ENCODE data around the gene PLEKHB1.

PLEKHB1 gene

DNA sequence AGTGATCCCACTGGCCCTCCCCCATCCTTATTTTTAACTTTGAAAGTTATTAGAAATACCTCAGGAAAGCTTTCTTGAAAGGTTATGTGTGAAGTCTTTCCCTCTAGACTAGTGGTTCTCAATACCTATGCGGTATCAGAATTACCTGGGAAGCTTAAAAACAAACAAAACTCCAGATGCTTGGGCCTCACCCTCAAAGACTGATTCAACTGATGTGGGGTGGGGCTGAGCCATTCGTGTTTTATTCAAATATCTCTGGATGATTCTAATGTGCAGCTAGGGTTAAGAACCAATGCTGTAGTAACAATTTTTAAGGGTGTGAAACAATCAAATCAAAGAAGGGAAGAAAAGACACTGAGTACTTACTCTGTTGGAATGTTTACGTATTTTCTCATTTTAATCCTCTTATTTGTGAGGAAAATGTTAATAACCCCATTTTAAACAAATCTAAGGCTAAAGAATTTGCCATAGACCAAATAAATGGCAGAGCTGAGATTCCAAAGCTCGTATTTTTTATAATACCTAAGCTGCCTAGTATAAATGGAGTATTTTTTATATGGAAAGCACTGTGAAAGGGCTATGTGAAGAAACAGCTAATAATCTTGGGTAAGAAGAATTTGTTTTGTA is 47.6 kb downstream of the PLEKHB1 start:
- DNase-seq: no peak

DNA sequence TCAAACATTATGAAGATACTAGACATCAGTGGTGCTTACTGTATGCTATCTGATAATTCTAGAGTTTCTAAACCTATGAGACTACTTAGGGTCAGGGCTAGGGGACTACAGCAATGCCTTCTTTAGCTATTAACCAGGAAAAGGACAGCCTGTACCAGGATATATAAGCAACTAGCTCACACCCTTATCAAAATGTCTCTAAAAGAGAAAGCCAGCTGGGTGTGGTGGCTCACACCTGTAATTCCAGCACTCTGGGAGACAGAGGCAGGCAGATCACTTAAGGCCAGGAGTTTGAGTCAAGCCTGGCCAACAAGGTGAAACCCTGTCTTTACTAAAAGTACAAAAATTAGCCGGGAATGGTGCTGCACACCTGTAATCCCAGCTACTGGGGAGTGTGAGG is 58.7 kb downstream of the PLEKHB1 start:
- DNase-seq: no peak

DNA sequence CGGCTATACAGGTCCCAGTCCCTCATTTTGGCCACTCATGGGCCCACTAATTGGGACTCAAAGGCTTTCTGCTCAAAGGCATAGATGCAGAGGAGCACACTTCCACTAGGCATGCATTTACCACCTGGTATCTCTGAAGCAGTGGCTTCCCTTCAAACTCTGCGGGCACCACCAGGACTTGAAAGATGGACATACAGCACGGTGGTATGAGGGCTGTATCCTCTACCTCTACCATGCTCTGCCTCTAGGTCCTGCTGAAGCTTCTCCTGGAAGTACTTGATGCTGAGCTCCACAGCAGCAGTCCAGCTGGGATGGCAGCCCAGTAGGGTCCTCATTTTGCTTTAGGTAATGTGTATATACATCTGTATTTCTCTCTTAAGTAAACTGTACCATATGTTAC is 64.6 kb downstream of the PLEKHB1 start:
- no peak for DNase-seq
